ENCODE measurements around the gene TNFAIP6. TPM values are rescaled to one million over a fixed set of nuclear protein-coding genes. Genes with fewer than 3 reads are reported as not detected.

TNFAIP6 gene
- total RNA-seq, 4 donors from 2014 or later = 0.88 to 2.4 (median 1.9) TPM; not detected in 1

GRCh38 chr2:151381266-151381665 is 23.9 kb downstream of the TNFAIP6 start:
- Histone ChIP-seq H3K9me3 (no peaks in the 10 kb centered on the region), H3K36me3 (no peaks in the 10 kb centered on the region), H3K4me1 (no peaks in the 10 kb centered on the region), H3K4me3 (no peak overlapping the region), H3K27ac (no peak overlapping the region), H3K27me3 (no peaks in the 10 kb centered on the region)
- ATAC-seq = no peak
- in situ Hi-C loops (cut with MboI; ENCODE audit: low sequenced_read_pairs in 4 of 4) (no loop called here), intact Hi-C loops (cut with DNase I; ENCODE audit: low total_unique reads) (no loop called here)
- no peak for DNase-seq
- TF ChIP-seq POLR2A (IDR thresholded peaks at IDR 0.05) = no peak
- TF ChIP-seq CTCF (IDR thresholded peaks at IDR 0.05 in 4 of 5, conservative IDR thresholded peaks at IDR 0.05 in 1 of 5) = no peak

GRCh38 chr2:151388011-151388410 is 30.6 kb downstream of the TNFAIP6 start:
- intact Hi-C loops (cut with DNase I; ENCODE audit: low total_unique reads) = no loop called here
- no peak for TF ChIP-seq CTCF (IDR thresholded peaks at IDR 0.05 in 4 of 5, conservative IDR thresholded peaks at IDR 0.05 in 1 of 5)
- no peak for TF ChIP-seq POLR2A (IDR thresholded peaks at IDR 0.05)

GRCh38 chr2:151391436-151391835 is 34.0 kb downstream of the TNFAIP6 start:
- TF ChIP-seq CTCF (IDR thresholded peaks at IDR 0.05 in 4 of 5, conservative IDR thresholded peaks at IDR 0.05 in 1 of 5) (no peak), POLR2A (IDR thresholded peaks at IDR 0.05) (no peak)
- ATAC-seq = no peak

More at GRCh38 chr2:151388011-151388410, 30.6 kb downstream of the TNFAIP6 start:
- H3K4me1 ChIP-seq = no peaks in the 10 kb centered on the region
- DNase-seq (no peak), ATAC-seq (no peak)
- no peak overlapping the region for H3K4me3 ChIP-seq
- no peaks in the 10 kb centered on the region for H3K9me3 ChIP-seq
- H3K27me3 ChIP-seq = no peaks in the 10 kb centered on the region
- no peak overlapping the region for H3K27ac ChIP-seq
- in situ Hi-C loops (cut with MboI; ENCODE audit: low sequenced_read_pairs in 4 of 4) = no loop called here
- no peaks in the 10 kb centered on the region for H3K36me3 ChIP-seq

GRCh38 chr2:151394509-151394908 is 37.1 kb downstream of the TNFAIP6 start:
- intact Hi-C loops (cut with DNase I; ENCODE audit: low total_unique reads) = no loop called here
- TF ChIP-seq POLR2A (IDR thresholded peaks at IDR 0.05) (no peak), CTCF (IDR thresholded peaks at IDR 0.05 in 4 of 5, conservative IDR thresholded peaks at IDR 0.05 in 1 of 5) (no peak)

More at GRCh38 chr2:151391436-151391835, 34.0 kb downstream of the TNFAIP6 start:
- Histone ChIP-seq H3K27me3 (no peaks in the 10 kb centered on the region), H3K4me3 (no peak overlapping the region), H3K4me1 (no peaks in the 10 kb centered on the region), H3K27ac (no peak overlapping the region), H3K9me3 (no peaks in the 10 kb centered on the region), H3K36me3 (no peaks in the 10 kb centered on the region)
- no peak for DNase-seq
- in situ Hi-C loops (cut with MboI; ENCODE audit: low sequenced_read_pairs in 4 of 4) (no loop called here), intact Hi-C loops (cut with DNase I; ENCODE audit: low total_unique reads) (no loop called here)

More at GRCh38 chr2:151394509-151394908, 37.1 kb downstream of the TNFAIP6 start:
- DNase-seq (no peak), ATAC-seq (no peak)
- Histone ChIP-seq H3K36me3 (no peaks in the 10 kb centered on the region), H3K4me3 (no peak overlapping the region), H3K9me3 (no peaks in the 10 kb centered on the region), H3K4me1 (no peaks in the 10 kb centered on the region), H3K27ac (no peak overlapping the region), H3K27me3 (no peaks in the 10 kb centered on the region)
- in situ Hi-C loops (cut with MboI; ENCODE audit: low sequenced_read_pairs in 4 of 4) = no loop called here
